AG04450 (cell line): ENCODE measurements around the gene CYP1A2. TPM values are rescaled to one million over a fixed set of nuclear protein-coding genes. Genes with fewer than 3 reads are reported as not detected.

Experiments
- CTCF ChIA-PET: fragments of 300-600, 350-600 bp; formaldehyde crosslinking; extraction: SDS; loops from one replicate; lab custom pipeline; 2022; ENCODE audit warnings: antibody characterized with exemption, inconsistent platforms; lab: Charles Lee
- POLR2A ChIA-PET: fragments of 350-600 bp; formaldehyde crosslinking; extraction: SDS; loops from one replicate; lab custom pipeline; 2021; ENCODE audit warnings: antibody characterized with exemption, inconsistent platforms; lab: Yijun Ruan, JAX
- DNase-seq: peaks from one replicate; pipeline ENCODE4 v3.0.0-alpha.2; 2011; ENCODE audit warnings: low read depth, low spot score
- H3K27ac ChIP-seq: one replicate; pipeline ENCODE4 v1.5.1; 2012; ENCODE audit warnings: low read depth, low read length, control low read depth
- H3K27me3 ChIP-seq: one replicate; pipeline ENCODE4 v1.6.0; 2012; ENCODE audit warnings: low read length; ENCODE audit not compliant: control insufficient read depth, insufficient read depth
- H3K4me3 ChIP-seq: 2 replicates; pipeline ENCODE4 v1.5.1; 2011; ENCODE audit warnings: mild to moderate bottlenecking, low read depth, low read length, control low read depth
- H3K9me3 ChIP-seq: 2 replicates; pipeline ENCODE4 v1.5.1; 2012; ENCODE audit warnings: low read length; ENCODE audit not compliant: control insufficient read depth, insufficient read depth
- polyA plus RNA-seq: library from polyadenylated mRNA; depleted of rRNA; stranded (reverse); fragments of >200 nt; gene quantifications from 2 replicates; pipeline ENCODE4 v1.2.3, GENCODE V29; 2011
- TF ChIP-seq, protein P1 (sequence below): IDR thresholded peaks from 2 replicates; pipeline ENCODE4 v1.5.1; 2011; ENCODE audit warnings: low read depth, low read length, control low read depth, inconsistent platforms

CYP1A2 gene
- polyA plus RNA-seq, 1 experiment, result not detected

- Histone ChIP-seq H3K4me3 (no peak overlapping the region), H3K9me3 (no peaks in the 10 kb centered on the region), H3K27me3 (peaks cover 6% of the 10 kb centered on the region), H3K27ac (no peak overlapping the region)
- DNase-seq, result no peak
- ChIA-PET POLR2A (interaction anchor here (0.6 kb wide), 1 partner anchor 167 kb away, joined by 3 read pairs; the partner anchor contains the start of gene COX5A), CTCF (interaction anchor here (0.6 to 12.2 kb wide), 33 partner anchors 7 to 309 kb away, joined by 3 to 517 read pairs (median 7); partner anchors contain the start of gene CSK)
- TF ChIP-seq, protein P1, sequence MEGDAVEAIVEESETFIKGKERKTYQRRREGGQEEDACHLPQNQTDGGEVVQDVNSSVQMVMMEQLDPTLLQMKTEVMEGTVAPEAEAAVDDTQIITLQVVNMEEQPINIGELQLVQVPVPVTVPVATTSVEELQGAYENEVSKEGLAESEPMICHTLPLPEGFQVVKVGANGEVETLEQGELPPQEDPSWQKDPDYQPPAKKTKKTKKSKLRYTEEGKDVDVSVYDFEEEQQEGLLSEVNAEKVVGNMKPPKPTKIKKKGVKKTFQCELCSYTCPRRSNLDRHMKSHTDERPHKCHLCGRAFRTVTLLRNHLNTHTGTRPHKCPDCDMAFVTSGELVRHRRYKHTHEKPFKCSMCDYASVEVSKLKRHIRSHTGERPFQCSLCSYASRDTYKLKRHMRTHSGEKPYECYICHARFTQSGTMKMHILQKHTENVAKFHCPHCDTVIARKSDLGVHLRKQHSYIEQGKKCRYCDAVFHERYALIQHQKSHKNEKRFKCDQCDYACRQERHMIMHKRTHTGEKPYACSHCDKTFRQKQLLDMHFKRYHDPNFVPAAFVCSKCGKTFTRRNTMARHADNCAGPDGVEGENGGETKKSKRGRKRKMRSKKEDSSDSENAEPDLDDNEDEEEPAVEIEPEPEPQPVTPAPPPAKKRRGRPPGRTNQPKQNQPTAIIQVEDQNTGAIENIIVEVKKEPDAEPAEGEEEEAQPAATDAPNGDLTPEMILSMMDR, result no peak
These were observed 21.7 kb downstream of the CYP1A2 start for GRCh38 chr15:74770211-74770903.

GRCh38 chr15:74773329-74773728, 24.7 kb downstream of the CYP1A2 start:
- H3K9me3 ChIP-seq, result no peaks in the 10 kb centered on the region
- TF ChIP-seq, protein P1, result no peak
- ChIA-PET CTCF (interaction anchor here (0.6 to 12.2 kb wide), 6 partner anchors 7 to 178 kb away, joined by 3 to 517 read pairs (median 30); partner anchors contain the start of gene CSK), POLR2A (no interaction called here)
- no peak overlapping the region for H3K4me3 ChIP-seq
- DNase-seq, result no peak
- no peak overlapping the region for H3K27ac ChIP-seq
- peaks cover 6% of the 10 kb centered on the region for H3K27me3 ChIP-seq

- no peak overlapping the region for H3K4me3 ChIP-seq
- no peak overlapping the region for H3K27ac ChIP-seq
- TF ChIP-seq, protein P1, result no peak
- no peaks in the 10 kb centered on the region for H3K9me3 ChIP-seq
- ChIA-PET POLR2A (no interaction called here), CTCF (interaction anchor here (0.6 to 12.2 kb wide), 4 partner anchors 7 to 177 kb away, joined by 3 to 517 read pairs (median 29); partner anchors contain the start of gene CSK)
- DNase-seq, result no peak
- H3K27me3 ChIP-seq, result peaks cover 6% of the 10 kb centered on the region
These were observed 25.1 kb downstream of the CYP1A2 start for GRCh38 chr15:74773731-74774252.

DNA sequence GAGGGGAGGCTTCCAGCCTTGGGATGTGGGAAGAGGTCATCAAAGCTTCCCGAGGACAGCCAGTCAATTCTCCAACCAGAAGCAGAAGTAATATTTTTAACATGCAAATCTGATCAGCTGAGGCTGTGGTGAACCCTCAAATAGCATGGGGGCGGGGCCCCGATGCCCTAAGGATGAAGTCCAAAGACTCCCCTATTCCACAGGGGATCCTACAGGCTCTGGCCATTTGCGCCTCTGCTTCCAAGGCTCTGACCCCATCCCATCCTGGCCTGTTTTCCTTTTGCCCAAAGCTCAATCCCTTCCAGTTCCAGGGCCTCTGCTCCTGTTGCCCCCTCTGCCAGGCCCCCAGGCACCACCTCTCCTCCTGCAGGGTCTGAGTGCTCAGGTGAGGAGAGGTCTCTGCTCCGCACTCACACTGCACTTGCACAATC, 26.5 kb downstream of the CYP1A2 start:
- DNase-seq, result no peak
- Histone ChIP-seq H3K4me3 (no peak overlapping the region), H3K27ac (no peak overlapping the region), H3K27me3 (peaks cover 6% of the 10 kb centered on the region), H3K9me3 (no peaks in the 10 kb centered on the region)
- CTCF ChIA-PET, result interaction anchor here (12.2 kb wide), 1 partner anchor 136 kb away, joined by 517 read pairs; no protein-coding TSS in a partner anchor
- TF ChIP-seq, protein P1, result no peak
- POLR2A ChIA-PET, result no interaction called here

DNA sequence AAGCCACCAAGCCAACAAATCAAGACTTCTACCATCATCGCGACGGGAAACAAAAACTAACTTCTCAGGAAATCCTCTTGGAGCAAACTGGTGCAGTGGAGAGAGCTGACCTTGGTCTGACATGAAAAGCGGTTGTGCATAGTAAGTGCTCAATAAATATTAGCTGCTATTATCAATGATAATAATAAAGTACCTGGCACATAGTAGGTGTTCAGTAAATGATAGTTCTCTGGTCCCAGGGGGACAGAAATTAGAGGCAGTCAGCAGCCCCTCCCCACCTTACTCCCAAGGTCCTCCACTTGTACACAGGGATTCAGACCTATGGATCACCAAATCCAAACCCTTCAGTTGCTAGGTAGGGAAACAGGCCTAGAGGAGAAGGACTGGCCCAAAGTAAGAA, 27.2 kb downstream of the CYP1A2 start:
- DNase-seq, result no peak
- H3K27me3 ChIP-seq, result no peaks in the 10 kb centered on the region
- no peak overlapping the region for H3K4me3 ChIP-seq
- ChIA-PET CTCF (interaction anchor here (0.7 to 12.2 kb wide), 2 partner anchors 137 to 441 kb away, joined by 3 to 517 read pairs; no protein-coding TSS in a partner anchor), POLR2A (no interaction called here)
- TF ChIP-seq, protein P1, result no peak
- no peak overlapping the region for H3K27ac ChIP-seq
- H3K9me3 ChIP-seq, result no peaks in the 10 kb centered on the region
